GM23248 (cell line): ENCODE data around the gene FLT1. TPM values are rescaled to one million over a fixed set of nuclear protein-coding genes. Genes with fewer than 3 reads are reported as not detected.

Experiments used
- DNase-seq: peaks from one replicate; pipeline ENCODE4 v3.0.0-alpha.2; 2015
- H2AFZ ChIP-seq: fragments of 200-600 bp; sonication (generic); 2 replicates; pipeline ENCODE4 v1.6.1; 2016; ENCODE audit warnings: antibody characterized with exemption
- H3F3A ChIP-seq: fragments of 200-600 bp; sonication (generic); 2 replicates; pipeline ENCODE4 v1.6.1; 2016; ENCODE audit warnings: mild to moderate bottlenecking, antibody characterized with exemption, mixed run types; ENCODE audit not compliant: insufficient read depth
- H3K27ac ChIP-seq: fragments of 200-600 bp; sonication (generic); 2 replicates; pipeline ENCODE4 v1.5.1; 2016; ENCODE audit warnings: mild to moderate bottlenecking
- H3K27me3 ChIP-seq: fragments of 200-600 bp; sonication (generic); replicated peaks from 2 replicates; pipeline ENCODE4 v1.6.1; 2016; ENCODE audit warnings: mild to moderate bottlenecking; ENCODE audit not compliant: insufficient read depth
- H3K36me3 ChIP-seq: fragments of 200-600 bp; sonication (generic); 2 replicates; pipeline ENCODE4 v1.6.1; 2016; ENCODE audit warnings: low read depth, mild to moderate bottlenecking
- H3K4me1 ChIP-seq: fragments of 200-600 bp; sonication (generic); 2 replicates; pipeline ENCODE4 v1.6.1; 2016; ENCODE audit warnings: mild to moderate bottlenecking; ENCODE audit not compliant: insufficient read depth
- H3K4me2 ChIP-seq: fragments of 200-600 bp; sonication (generic); one replicate; pipeline ENCODE4 v1.6.1; 2016; ENCODE audit warnings: mild to moderate bottlenecking; ENCODE audit not compliant: unreplicated experiment
- H3K4me3 ChIP-seq: fragments of 200-600 bp; sonication (generic); 2 replicates; pipeline ENCODE4 v1.5.1; 2016; ENCODE audit warnings: mild to moderate bottlenecking
- H3K79me2 ChIP-seq: fragments of 200-600 bp; sonication (generic); 2 replicates; pipeline ENCODE4 v1.6.1; 2016; ENCODE audit warnings: mild to moderate bottlenecking; ENCODE audit not compliant: insufficient read depth
- H3K9ac ChIP-seq: fragments of 200-600 bp; sonication (generic); 2 replicates; pipeline ENCODE4 v1.6.1; 2016; ENCODE audit warnings: mild to moderate bottlenecking
- H3K9me2 ChIP-seq: fragments of 200-600 bp; sonication (generic); 2 replicates; pipeline ENCODE4 v1.6.1; 2016; ENCODE audit warnings: mixed run types, mild to moderate bottlenecking, moderate library complexity; ENCODE audit not compliant: insufficient read depth
- H3K9me3 ChIP-seq: fragments of 200-600 bp; sonication (generic); one replicate; pipeline ENCODE4 v1.6.1; 2017; ENCODE audit warnings: low read depth
- H4K20me1 ChIP-seq: fragments of 200-600 bp; sonication (generic); 2 replicates; pipeline ENCODE4 v1.6.0; 2016; ENCODE audit not compliant: insufficient read depth
- EZH2 ChIP-seq: fragments of 200-600 bp; sonication (generic); IDR thresholded peaks from 2 replicates; pipeline ENCODE4 v1.6.1; 2018; ENCODE audit warnings: antibody characterized with exemption, mild to moderate bottlenecking; ENCODE audit not compliant: insufficient read depth, poor library complexity, severe bottlenecking
- EZH2phosphoT487 ChIP-seq: fragments of 200-600 bp; sonication (generic); IDR thresholded peaks from 2 replicates; pipeline ENCODE4 v1.6.1; 2018; ENCODE audit warnings: antibody characterized with exemption, moderate library complexity, mild to moderate bottlenecking, low read depth; ENCODE audit not compliant: insufficient read depth
- WGBS, 2 experiments: methylation state at CpG; one replicate each; pipeline ENCODE4 v1.1.6; 2015 to 2017; ENCODE audit warnings: low lambda C conversion rate in 2 of 2, low coverage in 1 of 2; ENCODE audit errors: missing lambda C conversion rate in 2 of 2; 5-methylcytosine and 5-hydroxymethylcytosine counted together
- in situ Hi-C: fragments of 300-500 bp; cut with MboI; formaldehyde crosslinking; loops from 2 replicates; pipeline ENCODE4 v1.15.0; 2020
- polyA plus RNA-seq: library from polyadenylated mRNA; unstranded; fragments of >200 nt; fragmentation: Nextera tagmentation; extraction: Ambion mirVana; gene quantifications from 2 replicates; pipeline ENCODE4 v1.2.1, GENCODE V29; 2016
- total RNA-seq: library from RNA; depleted of rRNA; stranded (reverse); fragments of >200 nt; shearing (Covaris generic); gene quantifications from 2 replicates; pipeline ENCODE4 v1.2.3, GENCODE V29; 2014

Gene FLT1
- total and polyA plus RNA-seq, 2 experiments from 2014 or later: 12.9 to 18.6 TPM

GRCh38 chr13:28447206-28447605, 47.7 kb downstream of the FLT1 start:
- DNase-seq: no peak
- in situ Hi-C loops: no loop called here
- WGBS, 2 experiments: 77 to 80% methylated on average over 2 of the region's 2 CpGs
- Histone ChIP-seq H3K4me3 (no peak overlapping the region), H3K27me3 (no peaks in the 10 kb centered on the region), H3K4me1 (peaks cover 12% of the 10 kb centered on the region), H3K4me2 (no peak overlapping the region), H3K36me3 (no peaks in the 10 kb centered on the region), H3K9ac (no peak overlapping the region), H4K20me1 (no peaks in the 10 kb centered on the region), H3K9me2 (no peaks in the 10 kb centered on the region), H2AFZ (no peak overlapping the region), H3K9me3 (no peaks in the 10 kb centered on the region), H3K79me2 (no peaks in the 10 kb centered on the region), H3K27ac (no peak overlapping the region), H3F3A (0 out of 2 replicates have a peak, but pooled peaks cover 3% of the 10 kb centered on the region)
- no peak for TF ChIP-seq EZH2

- Histone ChIP-seq H3K36me3 (no peaks in the 10 kb centered on the region), H3K9me2 (no peaks in the 10 kb centered on the region), H3K4me1 (no peaks in the 10 kb centered on the region), H4K20me1 (no peaks in the 10 kb centered on the region), H3K79me2 (no peaks in the 10 kb centered on the region), H3K9ac (no peak overlapping the region), H3K9me3 (no peaks in the 10 kb centered on the region), H3F3A (no peaks in the 10 kb centered on the region), H2AFZ (no peak overlapping the region), H3K27ac (no peak overlapping the region), H3K4me2 (no peak overlapping the region), H3K27me3 (no peaks in the 10 kb centered on the region), H3K4me3 (no peak overlapping the region)
- in situ Hi-C loops: no loop called here
- WGBS, 2 experiments: 49 to 56% methylated on average over 3 of the region's 3 CpGs
- no peak for DNase-seq
- TF ChIP-seq EZH2 (no peak), EZH2phosphoT487 (no peak)
Measured at GRCh38 chr13:28442839-28443238, 52.1 kb downstream of the FLT1 start.

- no peaks in the 10 kb centered on the region for H3K27me3 ChIP-seq
- no peak overlapping the region for H3K9ac ChIP-seq
- H3K4me1 ChIP-seq: no peaks in the 10 kb centered on the region
- H3K9me2 ChIP-seq: no peaks in the 10 kb centered on the region
- no peaks in the 10 kb centered on the region for H3F3A ChIP-seq
- TF ChIP-seq EZH2 (no peak), EZH2phosphoT487 (no peak)
- no peak overlapping the region for H3K4me3 ChIP-seq
- in situ Hi-C loops: no loop called here
- no peaks in the 10 kb centered on the region for H3K36me3 ChIP-seq
- no peak overlapping the region for H3K4me2 ChIP-seq
- H3K9me3 ChIP-seq: no peaks in the 10 kb centered on the region
- H2AFZ ChIP-seq: no peak overlapping the region
- no peaks in the 10 kb centered on the region for H4K20me1 ChIP-seq
- no peak overlapping the region for H3K27ac ChIP-seq
- H3K79me2 ChIP-seq: no peaks in the 10 kb centered on the region
- DNase-seq: no peak
Measured at GRCh38 chr13:28441529-28441928, 53.4 kb downstream of the FLT1 start.

GRCh38 chr13:28440774-28441504, 54.0 kb downstream of the FLT1 start:
- no peaks in the 10 kb centered on the region for H3K9me3 ChIP-seq
- no peaks in the 10 kb centered on the region for H3K36me3 ChIP-seq
- no peak for DNase-seq
- no peaks in the 10 kb centered on the region for H3K79me2 ChIP-seq
- no peaks in the 10 kb centered on the region for H3K9me2 ChIP-seq
- no peaks in the 10 kb centered on the region for H3F3A ChIP-seq
- no peaks in the 10 kb centered on the region for H3K4me1 ChIP-seq
- no peak overlapping the region for H3K9ac ChIP-seq
- WGBS, 2 experiments: 75 to 77% methylated on average over 4 of the region's 4 CpGs
- H3K4me2 ChIP-seq: no peak overlapping the region
- H3K27ac ChIP-seq: no peak overlapping the region
- no peaks in the 10 kb centered on the region for H4K20me1 ChIP-seq
- no peak for TF ChIP-seq EZH2phosphoT487
- no peak for TF ChIP-seq EZH2
- H3K4me3 ChIP-seq: no peak overlapping the region
- H2AFZ ChIP-seq: no peak overlapping the region
- in situ Hi-C loops: no loop called here
- H3K27me3 ChIP-seq: no peaks in the 10 kb centered on the region
